MG63 (cell line): ENCODE results near the gene MKRN1. TPM values are rescaled to one million over a fixed set of nuclear protein-coding genes. Genes with fewer than 3 reads are reported as not detected.
"Not testable (repeated sequence)": the region's sequence is repeated elsewhere in the genome, so short reads cannot be mapped to it uniquely, and the experiment has no call there.

Experiments
- DNase-seq: peaks from one replicate; pipeline ENCODE4 v3.0.0-alpha.2; 2020
- H3K27me3 ChIP-seq: fragments of 250-450 bp; sonication (Bioruptor Pico); 2 replicates; pipeline ENCODE4 v1.5.1; 2020; ENCODE audit warnings: mild to moderate bottlenecking, moderate library complexity
- H3K36me3 ChIP-seq: fragments of 250-450 bp; sonication (Bioruptor Pico); 2 replicates; pipeline ENCODE4 v1.5.1; 2020; ENCODE audit warnings: mild to moderate bottlenecking, moderate library complexity
- H3K4me3 ChIP-seq: fragments of 250-450 bp; sonication (Bioruptor Pico); 2 replicates; pipeline ENCODE4 v1.5.1; 2020; ENCODE audit warnings: mild to moderate bottlenecking, moderate library complexity
- H3K9me3 ChIP-seq: fragments of 250-450 bp; sonication (Bioruptor Pico); 2 replicates; pipeline ENCODE4 v1.5.1; 2020; ENCODE audit warnings: mild to moderate bottlenecking, moderate library complexity
- total RNA-seq: library from RNA; depleted of rRNA; stranded (reverse); fragments of >200 nt; shearing (Covaris generic); gene quantifications from 2 replicates; pipeline ENCODE4 v1.2.3, GENCODE V29; 2014; ENCODE audit warnings: low replicate concordance; rRNA removed

The MKRN1 gene
- total RNA-seq, 1 experiment from 2014 or later, result 29.7 TPM

- not testable (repeated sequence) for DNase-seq, H3K27me3 ChIP-seq, H3K9me3 ChIP-seq, H3K4me3 ChIP-seq, H3K36me3 ChIP-seq
These were observed 61.2 kb downstream of the MKRN1 start for GRCh38 chr7:140418156-140418472.

GRCh38 chr7:140417456-140418155 lies 61.7 kb downstream of the MKRN1 start:
- no peak for DNase-seq
- Histone ChIP-seq H3K27me3 (no peaks in the 10 kb centered on the region), H3K36me3 (no peaks in the 10 kb centered on the region), H3K9me3 (no peaks in the 10 kb centered on the region), H3K4me3 (no peak overlapping the region)

GRCh38 chr7:140416560-140416959 lies 62.7 kb downstream of the MKRN1 start:
- no peak for DNase-seq
- H3K27me3 ChIP-seq, result no peaks in the 10 kb centered on the region
- no peaks in the 10 kb centered on the region for H3K9me3 ChIP-seq
- H3K36me3 ChIP-seq, result no peaks in the 10 kb centered on the region
- no peak overlapping the region for H3K4me3 ChIP-seq

DNA sequence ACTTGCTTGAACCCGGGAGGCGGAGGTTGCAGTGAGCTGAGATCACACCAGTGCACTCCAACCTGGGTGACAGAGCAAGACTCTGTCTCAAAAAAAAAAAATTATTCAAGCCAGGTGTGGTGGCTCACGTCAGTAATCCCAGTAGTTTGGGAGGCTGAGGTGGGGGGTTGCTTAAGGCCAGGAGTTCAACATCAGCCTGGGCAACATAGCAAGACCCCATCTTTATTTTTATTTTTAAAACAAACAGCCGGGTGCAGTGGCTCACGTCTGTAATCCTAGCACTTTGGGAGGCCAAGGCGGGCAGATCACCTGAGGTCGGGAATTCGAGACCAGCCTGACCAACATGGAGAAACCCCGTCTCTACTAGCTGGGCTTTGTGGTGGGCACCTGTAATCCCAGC lies 63.5 kb downstream of the MKRN1 start:
- H3K9me3 ChIP-seq, H3K36me3 ChIP-seq, H3K27me3 ChIP-seq, DNase-seq, H3K4me3 ChIP-seq: not testable (repeated sequence)

- no peak overlapping the region for H3K4me3 ChIP-seq
- no peaks in the 10 kb centered on the region for H3K9me3 ChIP-seq
- H3K27me3 ChIP-seq, result no peaks in the 10 kb centered on the region
- H3K36me3 ChIP-seq, result no peaks in the 10 kb centered on the region
- DNase-seq, result no peak
These were observed 63.9 kb downstream of the MKRN1 start for GRCh38 chr7:140415361-140415760.

DNA sequence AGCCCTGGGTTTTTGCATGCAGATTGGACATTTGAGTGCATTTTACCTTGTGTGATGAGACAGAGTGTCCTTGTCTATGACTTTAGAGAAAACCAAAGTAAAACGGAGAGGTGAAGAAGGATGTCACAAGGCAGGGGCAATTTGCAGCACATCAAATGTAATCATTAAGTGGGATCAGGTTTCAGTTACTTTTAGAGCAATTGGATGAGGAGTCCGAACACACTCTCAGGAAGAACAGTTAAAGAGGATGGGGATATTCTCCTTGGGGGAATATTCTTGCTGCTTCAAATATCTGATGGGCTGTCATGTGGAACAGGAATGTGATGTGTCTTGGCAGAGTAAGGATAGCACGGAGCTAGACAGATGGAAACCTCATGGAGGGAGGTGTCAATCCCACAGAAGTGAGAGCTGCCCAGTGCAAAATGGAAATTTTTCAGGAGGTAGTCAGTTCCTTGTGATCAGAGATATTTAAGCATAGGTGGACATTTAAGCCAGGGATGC lies 74.7 kb downstream of the MKRN1 start:
- H3K4me3 ChIP-seq, result no peak overlapping the region
- no peaks in the 10 kb centered on the region for H3K9me3 ChIP-seq
- no peaks in the 10 kb centered on the region for H3K36me3 ChIP-seq
- no peak for DNase-seq
- no peaks in the 10 kb centered on the region for H3K27me3 ChIP-seq

DNA sequence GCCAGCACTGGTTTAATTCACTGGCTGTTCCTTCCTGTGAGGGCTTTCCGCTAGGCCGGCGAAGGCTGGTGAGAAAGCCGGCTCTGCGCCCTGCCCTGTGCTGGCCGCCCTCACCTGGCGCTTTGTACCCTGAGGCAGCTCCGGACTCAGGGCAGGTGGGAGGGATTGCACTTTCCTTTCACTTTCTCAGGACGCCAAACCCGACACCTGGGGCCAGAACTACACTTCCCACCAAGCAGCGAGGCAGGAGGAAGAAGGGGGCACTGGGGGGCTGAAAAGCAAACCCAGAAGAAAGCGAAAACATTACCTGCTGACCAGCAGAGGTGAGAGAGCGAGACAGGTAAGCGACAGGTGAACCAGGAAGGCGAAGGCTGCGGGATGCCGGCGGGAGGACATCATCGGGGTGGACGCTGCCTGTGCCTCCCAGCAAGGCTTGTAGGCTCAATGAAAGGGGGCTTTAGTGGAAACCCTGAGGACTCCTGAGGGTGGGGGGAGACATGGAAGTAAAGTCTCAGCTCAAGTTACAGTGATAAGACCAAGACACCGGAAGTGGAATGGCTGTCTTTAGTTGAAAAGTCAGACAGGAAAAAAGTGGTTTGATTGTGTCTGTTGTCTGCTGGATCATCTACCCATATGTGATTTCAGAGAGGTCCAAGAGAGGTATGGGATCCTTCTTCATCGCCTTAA lies 75.3 kb downstream of the MKRN1 start, which contains the start of gene RAB19:
TSS of gene RAB19 (plus strand) at position 181 of the 687 bp plus-strand sequence. CDS start 3,589 bp downstream, outside the sequence.
- no peak for DNase-seq
- H3K4me3 ChIP-seq, result no peak within 1 kb of the TSS

More for the DNA sequence above, 75.3 kb downstream of the MKRN1 start, which contains the start of gene RAB19:
- no peaks in the 10 kb centered on the region for H3K27me3 ChIP-seq
- H3K9me3 ChIP-seq, result no peaks in the 10 kb centered on the region
- no peaks in the 10 kb centered on the region for H3K36me3 ChIP-seq

Other genes starting within 250 kb of the MKRN1 start
- gene SLC37A3, start 81.0 kb downstream of the MKRN1 start, total RNA-seq, result 14.7 and 32.2 TPM in 2 replicates
- not detected in 2 replicates for gene RAB19, start 75.4 kb downstream of the MKRN1 start, total RNA-seq
- gene DENND2A, start 161.3 kb upstream of the MKRN1 start, total RNA-seq, result 25.4 and 32.4 TPM in 2 replicates
- gene ADCK2, start 193.4 kb upstream of the MKRN1 start, total RNA-seq, result 15.7 and 37.2 TPM in 2 replicates
- gene NDUFB2, start 217.2 kb upstream of the MKRN1 start, total RNA-seq, result 196 and 288 TPM in 2 replicates